HG03378 (cell line): ENCODE data around the gene DACH1.

Source experiments
- ATAC-seq: cut with Tn5 transposase; IDR thresholded peaks from one replicate; pipeline ENCODE4 v1.9.1; 2021; ENCODE audit warnings: mild to moderate bottlenecking, moderate library complexity; ENCODE audit not compliant: unreplicated experiment

Gene DACH1

GRCh38 chr13:71503781-71504180 is 363.2 kb downstream of the DACH1 start:
- ATAC-seq: no peak

- ATAC-seq: no peak
Measured at GRCh38 chr13:71499944-71500514, 367.0 kb downstream of the DACH1 start.

GRCh38 chr13:71499235-71499634 is 367.8 kb downstream of the DACH1 start:
- ATAC-seq: no peak

GRCh38 chr13:71493189-71493588 is 373.8 kb downstream of the DACH1 start:
- ATAC-seq: no peak

- ATAC-seq: no peak
Measured at GRCh38 chr13:71492346-71492871, 374.6 kb downstream of the DACH1 start.

GRCh38 chr13:71491010-71491409 is 376.0 kb downstream of the DACH1 start:
- no peak for ATAC-seq

- ATAC-seq: no peak
Measured at GRCh38 chr13:71489041-71489440, 378.0 kb downstream of the DACH1 start.

GRCh38 chr13:71488201-71488600 is 378.8 kb downstream of the DACH1 start:
- ATAC-seq: no peak

GRCh38 chr13:71485913-71486312 is 381.1 kb downstream of the DACH1 start:
- no peak for ATAC-seq

GRCh38 chr13:71483733-71484132 is 383.3 kb downstream of the DACH1 start:
- ATAC-seq: no peak

GRCh38 chr13:71481501-71481900 is 385.5 kb downstream of the DACH1 start:
- no peak for ATAC-seq

- ATAC-seq: no peak
Measured at GRCh38 chr13:71481046-71481445, 386.0 kb downstream of the DACH1 start.

- ATAC-seq: no peak
Measured at GRCh38 chr13:71477735-71478134, 389.3 kb downstream of the DACH1 start.

GRCh38 chr13:71474936-71475335 is 392.1 kb downstream of the DACH1 start:
- no peak for ATAC-seq

GRCh38 chr13:71469626-71470025 is 397.4 kb downstream of the DACH1 start:
- no peak for ATAC-seq

GRCh38 chr13:71464686-71465085 is 402.3 kb downstream of the DACH1 start:
- no peak for ATAC-seq

- ATAC-seq: no peak
Measured at GRCh38 chr13:71461892-71462291, 405.1 kb downstream of the DACH1 start.

- ATAC-seq: no peak
Measured at GRCh38 chr13:71460211-71460610, 406.8 kb downstream of the DACH1 start.

- no peak for ATAC-seq
Measured at GRCh38 chr13:71459708-71460107, 407.3 kb downstream of the DACH1 start.

- ATAC-seq: no peak
Measured at GRCh38 chr13:71457645-71458044, 409.4 kb downstream of the DACH1 start.

- ATAC-seq: no peak
Measured at GRCh38 chr13:71456136-71456535, 410.9 kb downstream of the DACH1 start.

- ATAC-seq: no peak
Measured at GRCh38 chr13:71454509-71454908, 412.5 kb downstream of the DACH1 start.

- ATAC-seq: no peak
Measured at GRCh38 chr13:71448080-71448630, 418.8 kb downstream of the DACH1 start.
